Stimulated activated CD4-positive, alpha-beta T cell treated with anti-CD3 and anti-CD28 coated beads, Interleukin-15, amount 100 ng/mL, for 1 hour (primary cell): Measurements from ENCODE around the gene CYB5B.
"Not testable (repeated sequence)": the region's sequence is repeated elsewhere in the genome, so short reads cannot be mapped to it uniquely, and the experiment has no call there.

Source experiments
- DNase-seq, 2 donors: peaks; one replicate each; pipeline ENCODE4 v3.0.0-alpha.2; 2020; ENCODE audit warnings: low read depth in 1 of 2, low spot score in 1 of 2

The CYB5B gene

GRCh38 chr16:69408475-69408874 is 15.9 kb upstream of the CYB5B start:
- no peak for DNase-seq

GRCh38 chr16:69410219-69410990 is 14.0 kb upstream of the CYB5B start:
- DNase-seq, result no peak

GRCh38 chr16:69411064-69411985 is 13.1 kb upstream of the CYB5B start:
- DNase-seq, result no peak

- DNase-seq, result no peak
Observed at GRCh38 chr16:69412287-69412686, 12.1 kb upstream of the CYB5B start.

GRCh38 chr16:69413045-69413664 is 11.3 kb upstream of the CYB5B start:
- DNase-seq, result no peak

- no peak for DNase-seq
Observed at GRCh38 chr16:69417520-69418199, 6.8 kb upstream of the CYB5B start.

- DNase-seq, result no peak
Observed at GRCh38 chr16:69419956-69420355, 4.5 kb upstream of the CYB5B start.

GRCh38 chr16:69423189-69423588 is 1.2 kb upstream of the CYB5B start:
- DNase-seq, result no peak

GRCh38 chr16:69424935-69425784 is 741 bp downstream of the CYB5B start:
- DNase-seq, result no peak

- no peak for DNase-seq
Observed at GRCh38 chr16:69428652-69429051, 4.2 kb downstream of the CYB5B start.

GRCh38 chr16:69429058-69429640 is 4.7 kb downstream of the CYB5B start:
- DNase-seq, result not testable (repeated sequence)

- no peak for DNase-seq
Observed at GRCh38 chr16:69431948-69432468, 7.6 kb downstream of the CYB5B start.

GRCh38 chr16:69434066-69434465 is 9.6 kb downstream of the CYB5B start:
- DNase-seq, result no peak

- DNase-seq, result no peak
Observed at GRCh38 chr16:69435977-69436820, 11.8 kb downstream of the CYB5B start.

- DNase-seq, result no peak
Observed at GRCh38 chr16:69436896-69437295, 12.5 kb downstream of the CYB5B start.

GRCh38 chr16:69438465-69438864 is 14.0 kb downstream of the CYB5B start:
- no peak for DNase-seq

GRCh38 chr16:69440250-69440649 is 15.8 kb downstream of the CYB5B start:
- no peak for DNase-seq

- DNase-seq, result not testable (repeated sequence)
Observed at GRCh38 chr16:69441030-69441429, 16.6 kb downstream of the CYB5B start.
